NOMO-1 treated with DMSO at 0.1 percent for 48 hours (cell line): ENCODE data around the gene TMEM87B.

Source experiments
- DNase-seq: peaks from one replicate; lab custom pipeline; 2025; ENCODE audit not compliant: unreplicated experiment; lab: John Stamatoyannopoulos, UW

Gene TMEM87B, protein sequence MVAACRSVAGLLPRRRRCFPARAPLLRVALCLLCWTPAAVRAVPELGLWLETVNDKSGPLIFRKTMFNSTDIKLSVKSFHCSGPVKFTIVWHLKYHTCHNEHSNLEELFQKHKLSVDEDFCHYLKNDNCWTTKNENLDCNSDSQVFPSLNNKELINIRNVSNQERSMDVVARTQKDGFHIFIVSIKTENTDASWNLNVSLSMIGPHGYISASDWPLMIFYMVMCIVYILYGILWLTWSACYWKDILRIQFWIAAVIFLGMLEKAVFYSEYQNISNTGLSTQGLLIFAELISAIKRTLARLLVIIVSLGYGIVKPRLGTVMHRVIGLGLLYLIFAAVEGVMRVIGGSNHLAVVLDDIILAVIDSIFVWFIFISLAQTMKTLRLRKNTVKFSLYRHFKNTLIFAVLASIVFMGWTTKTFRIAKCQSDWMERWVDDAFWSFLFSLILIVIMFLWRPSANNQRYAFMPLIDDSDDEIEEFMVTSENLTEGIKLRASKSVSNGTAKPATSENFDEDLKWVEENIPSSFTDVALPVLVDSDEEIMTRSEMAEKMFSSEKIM

GRCh38 chr2:112054847-112055729 lies at the start of gene TMEM87B:
TSS of gene TMEM87B (plus strand) at chr2:112055269. CDS start at chr2:112055592, 323 bp downstream.
- peak; percentile 99 for DNase-seq

DNA sequence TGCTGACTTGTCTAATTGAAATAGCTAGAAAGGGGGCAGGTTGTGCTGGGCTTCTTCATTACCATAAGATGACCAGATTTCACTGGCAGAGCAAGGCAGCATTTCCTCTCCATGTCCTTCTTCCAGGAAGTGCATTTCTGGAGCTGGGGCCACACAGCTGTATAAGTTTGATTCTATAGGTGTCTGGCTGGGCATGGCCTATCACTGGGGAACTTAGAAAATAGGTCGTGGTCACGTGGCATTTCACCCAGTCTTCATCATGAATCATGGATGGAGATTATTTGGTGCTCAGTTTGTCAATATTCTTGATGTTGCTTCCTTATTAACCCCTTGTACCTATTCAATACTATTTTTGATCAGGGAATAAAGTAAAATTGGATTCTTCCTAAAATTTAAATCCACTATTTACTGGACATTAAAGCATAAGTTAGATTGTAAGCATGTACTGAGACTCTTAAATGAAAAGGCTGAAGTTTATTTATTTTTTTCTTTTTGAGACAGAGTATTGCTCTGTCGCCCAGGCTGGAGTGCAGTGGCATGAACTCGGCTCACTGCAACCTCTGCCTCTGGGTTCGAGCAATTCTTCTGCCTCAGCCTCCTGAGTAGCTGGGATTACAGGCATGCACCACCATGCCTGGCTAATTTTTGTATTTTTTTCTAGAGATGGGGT lies 49.5 kb upstream of the TMEM87B start:
- DNase-seq: no peak

DNA sequence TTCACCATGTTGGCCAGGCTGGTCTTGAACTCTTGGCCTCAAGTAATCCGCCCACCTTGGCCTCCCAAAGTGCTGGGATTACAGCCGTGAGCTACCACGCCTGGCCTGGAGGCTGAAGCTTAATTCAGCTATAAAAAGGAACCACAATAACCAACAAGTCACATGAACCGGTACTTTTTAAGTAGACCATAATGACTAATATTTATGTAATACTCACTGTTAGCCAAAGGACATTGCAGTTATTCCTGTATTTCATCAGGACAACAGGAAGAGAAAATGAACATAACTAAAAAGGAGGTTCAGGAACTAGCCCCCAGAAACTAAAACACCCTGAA lies 49.0 kb upstream of the TMEM87B start:
- DNase-seq: peak; percentile 61

DNA sequence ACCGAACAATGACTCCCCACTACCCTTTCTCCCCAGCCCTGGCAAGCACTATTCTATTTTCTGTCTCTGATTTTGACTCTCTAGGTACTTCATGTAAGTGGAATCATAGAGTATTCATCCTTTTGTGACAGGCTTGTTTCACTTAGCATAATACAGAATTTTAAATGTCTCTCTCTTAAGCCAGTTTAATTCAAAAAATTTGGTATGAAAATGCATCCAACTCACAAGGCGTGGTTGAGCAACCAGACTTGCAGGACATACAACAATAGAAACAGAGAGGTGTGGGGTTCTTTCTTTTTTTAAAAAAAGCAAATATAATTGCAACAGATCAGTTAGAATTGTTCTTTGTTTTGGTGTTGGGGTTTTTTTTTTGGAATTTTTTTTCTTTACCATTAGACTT lies 47.6 kb upstream of the TMEM87B start:
- no peak for DNase-seq

DNA sequence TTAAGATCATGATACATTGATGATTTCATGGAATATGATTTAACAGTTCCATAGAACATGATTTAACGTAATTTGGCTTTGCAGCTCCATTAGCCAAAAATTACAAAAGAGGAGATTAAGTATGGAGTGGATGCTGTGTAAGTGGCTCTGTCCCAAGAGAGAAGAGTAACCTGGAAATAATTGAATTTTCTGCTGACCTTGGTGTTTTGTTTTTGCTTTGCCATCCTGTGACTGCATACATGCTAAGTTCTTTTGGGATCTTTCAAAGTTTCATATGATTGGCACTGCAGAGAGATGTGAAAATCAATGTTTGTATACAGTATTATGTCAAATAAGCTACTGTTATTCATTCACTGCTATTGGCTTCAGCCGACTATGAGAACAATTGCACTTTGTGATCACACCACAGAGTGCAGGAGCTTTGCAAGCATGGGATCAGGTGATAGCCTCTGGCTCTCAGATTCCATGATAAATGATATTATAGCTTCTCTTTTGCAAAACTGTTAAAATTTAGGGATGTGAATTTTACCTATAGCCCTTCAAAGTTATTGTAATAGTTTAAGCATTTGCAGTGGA lies 46.1 kb upstream of the TMEM87B start:
- DNase-seq: no peak

DNA sequence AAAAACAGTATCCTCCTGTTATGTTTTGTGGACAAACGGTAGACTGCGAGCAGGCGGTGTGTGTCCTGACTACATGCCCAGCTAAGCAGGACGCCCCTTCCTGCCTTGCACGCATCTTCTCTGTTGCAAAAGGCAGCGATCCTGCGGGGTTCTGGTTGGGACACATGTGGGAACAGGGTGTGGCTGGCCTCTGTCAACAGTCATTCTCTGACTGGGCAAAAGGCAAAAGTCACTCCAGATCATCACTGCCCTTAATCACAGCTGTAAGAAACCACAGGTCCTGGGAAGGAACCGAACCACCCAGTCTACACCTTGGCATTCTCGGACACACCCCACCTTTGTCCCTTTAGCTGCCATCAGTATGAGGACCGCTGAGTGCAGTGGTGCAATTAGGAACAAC lies 44.3 kb upstream of the TMEM87B start:
- peak; percentile 64 for DNase-seq

DNA sequence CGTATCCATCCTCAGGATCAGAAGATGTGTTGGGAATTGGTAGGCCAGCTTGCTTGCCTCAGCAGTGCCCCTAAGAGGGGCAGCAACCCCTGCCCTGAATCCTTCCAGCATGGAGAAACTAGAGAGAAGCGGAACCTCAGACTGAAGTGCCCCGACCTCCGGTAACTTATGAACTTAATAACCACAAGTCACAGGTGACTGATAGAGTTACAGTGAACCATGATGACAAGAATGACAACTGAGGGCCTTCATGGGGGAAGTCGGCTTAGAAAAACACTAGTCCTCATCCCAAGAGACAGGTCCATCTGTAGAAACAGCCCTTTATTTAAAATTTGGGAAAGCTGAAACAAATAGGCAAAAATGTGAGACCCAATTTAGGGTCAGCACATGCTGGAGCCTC lies 42.5 kb upstream of the TMEM87B start:
- DNase-seq: no peak

GRCh38 chr2:112018846-112019245 lies 36.2 kb upstream of the TMEM87B start:
- no peak for DNase-seq

DNA sequence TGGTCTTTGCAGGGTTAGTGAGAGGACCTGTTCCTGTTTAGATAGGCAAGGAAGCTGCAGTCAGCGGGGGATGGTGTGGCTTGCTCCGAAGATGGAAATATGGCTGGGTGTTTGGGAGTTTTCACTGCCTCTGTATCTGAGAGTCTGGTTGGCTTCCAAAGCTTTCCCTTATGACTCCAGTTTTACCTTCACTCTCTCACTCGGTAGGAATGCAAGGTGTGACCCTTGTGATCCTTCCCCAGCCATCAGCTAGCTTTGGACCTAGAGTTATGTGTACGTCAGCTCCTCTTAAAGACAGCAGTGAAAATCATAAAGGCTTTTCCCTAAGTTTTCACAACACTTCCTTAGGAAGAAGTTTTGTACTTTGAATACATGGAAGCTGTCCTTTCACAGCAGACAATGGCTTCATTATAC lies 35.5 kb upstream of the TMEM87B start:
- no peak for DNase-seq

DNA sequence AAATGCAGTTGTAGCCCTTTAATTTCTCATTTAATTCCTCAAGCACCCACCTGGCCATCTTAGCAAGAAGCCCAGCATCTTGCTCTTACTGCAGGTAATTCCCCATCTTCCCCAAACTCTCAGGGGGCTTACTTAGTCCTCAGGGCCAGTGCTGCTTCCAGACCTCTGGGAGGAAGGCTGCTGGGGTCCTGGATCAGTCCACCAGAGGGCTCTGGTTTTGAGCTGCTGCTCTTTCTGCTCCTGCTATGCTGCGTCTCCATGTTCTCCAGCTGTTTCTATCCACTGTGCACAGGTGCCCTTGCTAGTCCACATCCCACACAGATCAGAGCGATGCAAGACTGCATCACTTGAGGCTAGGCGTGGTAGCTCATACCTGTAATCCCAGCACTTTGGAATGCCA lies 34.5 kb upstream of the TMEM87B start:
- no peak for DNase-seq

DNA sequence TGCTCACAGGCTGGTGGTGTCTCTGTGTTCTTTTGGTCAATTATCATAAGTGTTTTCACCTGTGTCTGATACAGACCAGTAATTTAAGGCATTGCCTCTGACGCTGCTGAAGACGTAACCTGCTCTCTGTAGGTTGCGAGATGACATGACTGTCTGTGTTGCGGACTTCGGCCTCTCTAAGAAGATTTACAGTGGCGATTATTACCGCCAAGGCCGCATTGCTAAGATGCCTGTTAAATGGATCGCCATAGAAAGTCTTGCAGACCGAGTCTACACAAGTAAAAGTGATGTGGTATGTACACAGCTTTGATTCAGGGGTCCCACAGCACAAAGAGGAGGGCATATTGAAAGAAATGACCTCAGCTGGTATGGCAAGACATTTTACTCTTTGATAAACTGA lies 33.8 kb upstream of the TMEM87B start:
- DNase-seq: no peak

DNA sequence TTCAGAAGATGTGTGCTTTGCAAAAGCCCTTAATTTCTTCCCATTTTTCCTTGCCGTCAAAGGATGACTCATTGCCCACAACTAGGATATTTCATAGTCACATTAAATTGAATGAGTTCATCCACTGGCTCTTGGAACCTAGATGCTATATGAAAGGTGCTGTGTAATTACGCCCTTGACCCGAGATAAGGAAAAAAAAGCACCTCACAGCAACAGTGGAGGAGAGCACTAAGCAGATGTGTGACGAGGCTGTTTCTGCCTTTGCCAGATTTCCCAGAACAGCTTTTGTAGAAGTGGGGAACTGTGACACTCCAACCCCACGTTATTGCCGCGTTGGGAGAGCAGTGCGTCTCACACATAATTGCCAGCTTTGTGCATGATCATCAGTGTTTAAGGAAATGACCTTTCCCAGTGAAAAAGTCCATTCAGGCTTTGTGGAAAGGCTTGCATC lies 33.3 kb upstream of the TMEM87B start:
- DNase-seq: no peak

DNA sequence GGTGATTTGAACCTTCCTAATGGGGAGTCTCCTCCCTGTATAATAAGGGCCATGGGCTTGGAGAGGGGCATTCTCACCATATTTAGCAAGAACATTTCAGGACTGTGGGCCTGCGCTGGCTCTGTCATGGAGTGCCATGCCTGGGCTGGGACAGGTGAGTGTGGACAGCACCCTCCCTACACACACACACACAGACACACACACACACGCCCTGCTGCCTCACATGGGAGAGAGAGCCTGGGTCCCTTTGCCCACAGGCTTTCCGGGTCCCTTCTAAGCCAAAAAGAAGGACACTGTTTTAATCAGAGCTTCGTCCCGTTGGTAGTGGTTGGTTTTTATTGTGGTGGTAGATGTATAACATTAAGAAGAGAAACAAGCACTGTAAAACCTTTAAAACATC lies 31.4 kb upstream of the TMEM87B start:
- DNase-seq: no peak

DNA sequence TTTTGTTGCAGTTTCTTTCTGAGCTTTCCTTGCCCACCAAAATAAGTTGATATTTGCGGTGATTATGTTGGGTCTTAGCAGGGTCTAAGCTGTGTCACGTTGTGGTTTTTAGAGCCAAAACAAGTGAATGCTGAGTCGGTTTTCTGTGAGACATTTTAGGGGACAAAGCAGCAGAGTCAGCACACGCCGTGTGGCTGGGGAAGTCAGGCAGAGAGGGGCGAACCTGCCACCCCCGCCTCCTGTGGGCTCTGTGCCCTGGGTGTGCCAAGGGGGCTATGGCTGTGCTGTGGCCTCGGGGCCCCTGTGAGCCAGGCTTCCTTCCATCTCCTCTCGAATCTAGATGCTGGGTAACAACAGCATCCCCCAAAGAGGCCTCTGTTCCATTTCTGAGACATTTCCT lies 30.8 kb upstream of the TMEM87B start:
- DNase-seq: no peak

DNA sequence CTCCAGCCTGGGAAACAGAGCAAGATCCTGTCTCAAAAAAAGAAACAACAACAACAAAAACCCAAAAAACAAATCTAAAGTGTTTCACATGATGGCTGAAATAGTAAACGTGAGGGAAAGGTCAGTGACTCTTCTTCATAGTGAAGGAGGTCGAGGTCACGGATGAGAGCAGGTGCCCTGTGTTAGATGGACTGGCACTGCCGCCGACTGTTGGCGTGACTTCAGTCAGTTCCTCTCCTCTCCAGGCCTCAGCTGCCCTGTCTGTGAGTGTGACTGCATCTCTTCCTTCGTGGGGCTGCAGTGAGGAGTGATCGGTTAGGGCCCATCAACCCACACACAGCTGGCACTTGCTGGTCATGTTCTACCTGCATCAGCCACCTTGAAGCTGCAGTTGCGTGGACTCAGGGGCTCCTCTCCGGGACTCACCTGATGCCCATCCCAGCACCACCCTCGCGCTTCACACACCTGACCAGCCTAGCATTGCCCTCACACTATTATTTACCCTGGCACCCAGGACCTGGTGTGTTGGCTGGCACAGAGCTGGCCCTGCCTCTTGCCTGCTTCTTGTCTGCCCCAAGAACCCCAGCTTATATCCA lies 30.1 kb upstream of the TMEM87B start:
- no peak for DNase-seq

- no peak for DNase-seq
These were observed 28.6 kb upstream of the TMEM87B start for GRCh38 chr2:112026509-112026908.

DNA sequence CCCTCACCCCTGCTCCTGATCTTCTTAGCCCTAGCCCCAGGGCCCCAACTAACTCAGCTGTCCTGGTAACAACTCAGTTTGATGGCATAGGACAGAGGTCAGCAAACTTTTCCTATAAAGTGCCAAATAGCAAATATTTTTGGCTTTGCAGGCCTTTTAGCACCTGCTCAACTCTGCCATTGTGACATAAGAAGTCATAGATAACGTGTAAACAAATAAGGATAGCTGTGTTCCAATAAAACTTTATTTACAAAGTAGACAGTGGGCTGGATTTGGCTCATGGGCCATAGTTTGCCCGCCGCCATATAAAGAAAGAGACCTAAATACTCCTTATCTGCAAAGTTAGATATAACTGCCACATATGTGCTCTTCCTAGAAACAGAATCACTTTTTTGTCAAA lies 27.3 kb upstream of the TMEM87B start:
- DNase-seq: no peak

GRCh38 chr2:112029164-112029563 lies 25.9 kb upstream of the TMEM87B start:
- DNase-seq: no peak

DNA sequence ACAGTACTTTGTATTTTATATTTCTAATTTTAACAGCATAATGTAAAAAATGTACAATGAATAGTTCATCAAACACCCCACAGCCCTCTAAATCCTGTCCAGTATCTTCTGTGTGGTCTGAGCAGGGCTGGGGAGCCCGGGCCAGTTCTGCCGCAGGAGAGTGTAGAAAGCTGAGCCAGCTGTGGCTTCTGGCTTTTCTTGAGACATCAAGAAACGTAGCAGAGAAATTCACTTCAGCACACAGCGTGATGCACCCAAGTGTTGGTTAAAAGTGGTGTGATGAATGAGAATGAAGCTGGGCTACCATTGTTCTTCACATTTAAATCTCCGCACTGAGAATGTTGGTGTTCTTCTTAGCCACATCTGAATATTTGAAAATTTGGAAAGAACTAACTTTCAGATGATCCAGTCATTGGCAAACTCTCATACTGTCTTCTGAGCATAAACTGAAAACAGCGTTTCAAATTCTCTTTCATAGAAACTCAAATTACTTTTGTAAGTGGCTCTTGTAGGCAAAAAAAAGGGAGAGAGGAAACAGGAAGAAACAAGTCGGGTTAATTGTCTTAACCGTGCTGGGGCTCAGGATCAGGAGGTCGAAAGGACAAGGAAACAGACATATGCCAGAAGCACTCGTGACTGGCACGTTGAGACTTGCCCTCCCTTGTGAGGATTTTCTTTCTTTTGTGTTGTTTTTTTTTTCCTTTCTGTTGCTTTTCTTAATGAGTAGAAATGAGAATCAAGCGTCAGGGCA lies 23.4 kb upstream of the TMEM87B start:
- peak; percentile 71 for DNase-seq

- DNase-seq: no peak
These were observed 22.9 kb upstream of the TMEM87B start for GRCh38 chr2:112032224-112032586.
